GM23248 (cell line): ENCODE results near the gene RTTN.

Experiments used
- EZH2 ChIP-seq: fragments of 200-600 bp; sonication (generic); IDR thresholded peaks from 2 replicates; pipeline ENCODE4 v1.6.1; 2018; ENCODE audit warnings: antibody characterized with exemption, mild to moderate bottlenecking; ENCODE audit not compliant: insufficient read depth, poor library complexity, severe bottlenecking
- EZH2phosphoT487 ChIP-seq: fragments of 200-600 bp; sonication (generic); IDR thresholded peaks from 2 replicates; pipeline ENCODE4 v1.6.1; 2018; ENCODE audit warnings: antibody characterized with exemption, moderate library complexity, mild to moderate bottlenecking, low read depth; ENCODE audit not compliant: insufficient read depth

- TF ChIP-seq EZH2 (no peak), EZH2phosphoT487 (no peak)
Measured at GRCh38 chr18:70165936-70166335, 39.6 kb downstream of the RTTN start.
